ENCODE results near the gene CHRNB1. TPM values are rescaled to one million over a fixed set of nuclear protein-coding genes. Genes with fewer than 3 reads are reported as not detected.

CHRNB1 gene
- total and polyA plus RNA-seq, 2 donors (not counting 1 experiment from before 2014, with no cell fraction given): 6.2 to 7.2 TPM

- peak overlapping the region; percentile 87 for H2AFZ ChIP-seq (ENCODE audit: insufficient read depth, low read depth, low read length, poor library complexity, severe bottlenecking)
- no peaks in the 10 kb centered on the region for H3K9me3 Mint-ChIP-seq (ENCODE audit: insufficient read depth)
- WGBS (ENCODE audit: insufficient coverage): 35% methylated on average over 27 of the region's 38 CpGs
Observed at GRCh38 chr17:7405350-7406234, 39.3 kb upstream of the CHRNB1 start.

More at GRCh38 chr17:7405350-7406234, 39.3 kb upstream of the CHRNB1 start:
- Mint-ChIP-seq H3K4me1 (peaks cover 23% of the 10 kb centered on the region), H3K27me3 (peaks cover 30% of the 10 kb centered on the region), H3K4me3 (peak overlapping the region; percentile 83), H3K27ac (no peak overlapping the region)
- H3K4me1 ChIP-seq (ENCODE audit: control insufficient read depth in 2 of 2, insufficient read depth in 2 of 2, low read length in 2 of 2): peaks cover 17 to 20% of the 10 kb centered on the region in 2 donors
- H3K4me3 ChIP-seq (ENCODE audit: control extremely low read depth in 1 of 5, extremely low read depth in 1 of 5, insufficient read depth in 1 of 5, low read depth in 2 of 5, low read length in 4 of 5): peak overlapping the region in 4 of 5 experiments; percentile 80 to 95 (median 86)
- peaks cover 0 to 4% (median 0%) of the 10 kb centered on the region in 3 donors for H3K9me3 ChIP-seq (ENCODE audit: control extremely low read depth in 1 of 3, control insufficient read depth in 2 of 3, insufficient read depth in 1 of 3, low read length in 2 of 3)
- peak overlapping the region; percentile 76 for H3K9ac ChIP-seq (ENCODE audit: low read length)
- TF ChIP-seq, protein P1, sequence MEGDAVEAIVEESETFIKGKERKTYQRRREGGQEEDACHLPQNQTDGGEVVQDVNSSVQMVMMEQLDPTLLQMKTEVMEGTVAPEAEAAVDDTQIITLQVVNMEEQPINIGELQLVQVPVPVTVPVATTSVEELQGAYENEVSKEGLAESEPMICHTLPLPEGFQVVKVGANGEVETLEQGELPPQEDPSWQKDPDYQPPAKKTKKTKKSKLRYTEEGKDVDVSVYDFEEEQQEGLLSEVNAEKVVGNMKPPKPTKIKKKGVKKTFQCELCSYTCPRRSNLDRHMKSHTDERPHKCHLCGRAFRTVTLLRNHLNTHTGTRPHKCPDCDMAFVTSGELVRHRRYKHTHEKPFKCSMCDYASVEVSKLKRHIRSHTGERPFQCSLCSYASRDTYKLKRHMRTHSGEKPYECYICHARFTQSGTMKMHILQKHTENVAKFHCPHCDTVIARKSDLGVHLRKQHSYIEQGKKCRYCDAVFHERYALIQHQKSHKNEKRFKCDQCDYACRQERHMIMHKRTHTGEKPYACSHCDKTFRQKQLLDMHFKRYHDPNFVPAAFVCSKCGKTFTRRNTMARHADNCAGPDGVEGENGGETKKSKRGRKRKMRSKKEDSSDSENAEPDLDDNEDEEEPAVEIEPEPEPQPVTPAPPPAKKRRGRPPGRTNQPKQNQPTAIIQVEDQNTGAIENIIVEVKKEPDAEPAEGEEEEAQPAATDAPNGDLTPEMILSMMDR (IDR thresholded peaks at IDR 0.05): no peak
- TF ChIP-seq EZH2 (IDR thresholded peaks at IDR 0.05; ENCODE audit: borderline replicate concordance, insufficient read depth, low read depth, low read length, poor library complexity, severe bottlenecking): no peak
- no peaks in the 10 kb centered on the region for H4K20me1 ChIP-seq (ENCODE audit: control insufficient read depth, insufficient read depth, low read length, poor library complexity, severe bottlenecking)
- ChIA-PET POLR2A (interaction anchor here (1.2 kb wide), 1 partner anchor 185 kb away, joined by 3 read pairs; no protein-coding TSS in a partner anchor), CTCF (interaction anchor here (1.2 kb wide), 2 partner anchors 31 to 32 kb away, joined by 3 to 4 read pairs; no protein-coding TSS in a partner anchor)
- no peak for ATAC-seq (ENCODE audit: low read depth)
- peaks cover 6% of the 10 kb centered on the region for H3K79me2 ChIP-seq (ENCODE audit: control insufficient read depth, insufficient read depth, low read length)
- no peak overlapping the region for H3K27ac ChIP-seq (ENCODE audit: low read length in 2 of 2)
- H3K36me3 ChIP-seq (replicated peaks in 1 of 2; ENCODE audit: control extremely low read depth in 1 of 2, control insufficient read depth in 1 of 2, extremely low read depth in 1 of 2, insufficient read depth in 2 of 2, low read length in 1 of 2): no peaks in the 10 kb centered on the region
- DNase-seq: no peak
- intact Hi-C loops (cut with micrococcal nuclease): loop anchor here (2.0 kb wide), 2 partner anchors 99 to 191 kb away; partner anchors contain the start of gene EIF5A
- peaks cover 0 to 31% (median 4%) of the 10 kb centered on the region in 4 experiments for H3K27me3 ChIP-seq (replicated peaks in 1 of 4; ENCODE audit: control extremely low read depth in 1 of 4, control insufficient read depth in 3 of 4, insufficient read depth in 4 of 4, low read length in 3 of 4)
- peak overlapping the region; percentile 94 for H3K4me2 ChIP-seq (replicated peaks; ENCODE audit: low read depth, low read length, poor library complexity, severe bottlenecking)
